IPS DF 6.9 (cell line): ENCODE data around the gene ERICH3.
A peak's percentile ranks its signal among the peaks of the same experiment; 100 is the strongest.

Experiments used
- DNase-seq: peaks from one replicate; pipeline ENCODE4 v3.0.0-alpha.2; 2013; ENCODE audit warnings: low read depth, low spot score
- H3K27ac ChIP-seq: one replicate; pipeline ENCODE4 v1.5.1; 2013; ENCODE audit warnings: low read length, control low read depth
- H3K27me3 ChIP-seq: 2 replicates; pipeline ENCODE4 v1.6.1; 2013; ENCODE audit warnings: mild to moderate bottlenecking, low read length; ENCODE audit not compliant: control insufficient read depth, insufficient read depth
- H3K36me3 ChIP-seq: 2 replicates; pipeline ENCODE4 v1.6.1; 2013; ENCODE audit warnings: low read length; ENCODE audit not compliant: control insufficient read depth, insufficient read depth
- H3K4me1 ChIP-seq: 2 replicates; pipeline ENCODE4 v1.6.1; 2013; ENCODE audit warnings: low read length; ENCODE audit not compliant: control insufficient read depth, insufficient read depth
- H3K4me3 ChIP-seq: 2 replicates; pipeline ENCODE4 v1.5.1; 2013; ENCODE audit warnings: mild to moderate bottlenecking, low read length
- H3K9me3 ChIP-seq: 2 replicates; pipeline ENCODE4 v1.6.1; 2013; ENCODE audit warnings: low read length, inconsistent platforms; ENCODE audit not compliant: control insufficient read depth, insufficient read depth
- WGBS: extraction: QIAGEN DNeasy Blood & Tissue Kit; methylation state at CpG from one replicate; pipeline ENCODE4 v1.1.7; 2013; ENCODE audit warnings: mixed read lengths, missing lambda C conversion rate; ENCODE audit not compliant: insufficient read length, insufficient coverage; 5-methylcytosine and 5-hydroxymethylcytosine counted together

ERICH3 gene

DNA sequence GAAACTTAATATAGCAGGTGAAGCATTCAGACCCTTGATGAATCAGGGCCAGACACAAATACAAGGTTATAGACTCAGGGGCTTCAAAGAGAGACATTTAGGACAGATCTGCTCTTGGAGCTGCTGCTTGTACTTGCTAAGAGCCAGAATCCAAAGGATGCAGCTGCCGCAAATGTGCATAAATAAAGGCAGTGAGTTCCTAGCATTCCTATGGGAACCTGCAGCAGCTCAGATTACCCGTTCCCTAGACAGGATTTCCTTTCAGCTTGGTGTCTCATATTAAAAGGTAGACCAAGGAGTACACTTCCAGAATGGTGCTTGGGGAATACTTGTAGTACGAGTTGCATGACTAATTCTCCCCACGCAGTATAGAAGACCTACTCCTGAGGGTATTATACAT lies 151.4 kb downstream of the ERICH3 start:
- DNase-seq: peak; percentile 74
- no peak overlapping the region for H3K4me3 ChIP-seq

More for the DNA sequence above, 151.4 kb downstream of the ERICH3 start:
- no peaks in the 10 kb centered on the region for H3K36me3 ChIP-seq
- H3K4me1 ChIP-seq: peaks cover 2% of the 10 kb centered on the region; the same call in 1 of the 2 replicates
- no peak overlapping the region for H3K27ac ChIP-seq
- no peaks in the 10 kb centered on the region for H3K27me3 ChIP-seq
- no peaks in the 10 kb centered on the region for H3K9me3 ChIP-seq
- WGBS: no CpG with 5 or more reads among the region's 4 CpGs
